Spleen (tissue), 11 donors: ENCODE measurements around the gene AVPI1. TPM values are rescaled to one million over a fixed set of nuclear protein-coding genes. Genes with fewer than 3 reads are reported as not detected.

Experiments used
- DNase-seq: peaks from one replicate; pipeline ENCODE4 v3.0.0-alpha.2; 2020
- H3K27ac ChIP-seq, 8 donors: fragments of 200-600 bp; sonication (generic) in 7 of 8; 1 replicate in 4 of 8; 2 replicates in 4 of 8; pipeline versions ENCODE4 v1.5.0 to v1.8.0; 2016 to 2021; ENCODE audit warnings: inconsistent platforms in 4 of 8, mild to moderate bottlenecking in 4 of 8, moderate library complexity in 1 of 8
- H3K27me3 ChIP-seq, 7 donors: fragments of 200-600 bp; sonication (generic) in 6 of 7; replicated peaks in 1 of 7; 1 replicate in 4 of 7; 2 replicates in 3 of 7; pipeline versions ENCODE4 v1.5.0 to v1.8.0; 2016 to 2021; ENCODE audit warnings: inconsistent platforms in 3 of 7, mild to moderate bottlenecking in 1 of 7
- H3K36me3 ChIP-seq, 6 donors: fragments of 200-600 bp; sonication (generic) in 5 of 6; 1 replicate in 4 of 6; 2 replicates in 2 of 6; pipeline versions ENCODE4 v1.5.0 to v1.8.0; 2016 to 2021; ENCODE audit warnings: inconsistent platforms in 2 of 6
- H3K4me1 ChIP-seq, 6 donors: fragments of 200-600 bp; sonication (generic) in 5 of 6; 1 replicate in 3 of 6; 2 replicates in 3 of 6; pipeline versions ENCODE4 v1.5.0 to v1.8.0; 2016 to 2021; ENCODE audit warnings: inconsistent platforms in 3 of 6
- H3K4me3 ChIP-seq, 8 donors: fragments of 200-600 bp; sonication (generic) in 7 of 8; 1 replicate in 4 of 8; 2 replicates in 4 of 8; pipeline versions ENCODE4 v1.5.0 to v1.8.0; 2016 to 2021; ENCODE audit warnings: inconsistent platforms in 4 of 8, mild to moderate bottlenecking in 4 of 8, moderate library complexity in 2 of 8
- H3K9me3 ChIP-seq, 8 donors: fragments of 200-600 bp; sonication (generic) in 7 of 8; 1 replicate in 4 of 8; 2 replicates in 4 of 8; pipeline versions ENCODE4 v1.5.0 to v1.8.0; 2016 to 2021; ENCODE audit warnings: inconsistent platforms in 4 of 8
- CTCF ChIP-seq, 11 experiments: fragments of 200-600 bp in 7 of 11; fragments of 450-650 bp in 4 of 11; sonication (generic) in 4 of 11; IDR thresholded peaks in 8 of 11; conservative IDR thresholded peaks in 3 of 11; 1 replicate in 7 of 11; 2 replicates in 4 of 11; pipeline versions ENCODE4 v1.4.0 to v1.8.0; 2016 to 2021; ENCODE audit warnings: antibody characterized with exemption in 11 of 11, inconsistent platforms in 4 of 11, mild to moderate bottlenecking in 1 of 11
- POLR2A ChIP-seq, 3 donors: fragments of 450-650 bp; IDR thresholded peaks; one replicate each; pipeline ENCODE4 v1.5.1; 2017; ENCODE audit warnings: antibody characterized with exemption in 3 of 3, mild to moderate bottlenecking in 1 of 3
- POLR2AphosphoS5 ChIP-seq, 3 donors: sonication (generic); formaldehyde crosslinking; IDR thresholded peaks; one replicate each; pipeline ENCODE4 v1.5.1; 2017; ENCODE audit warnings: antibody characterized with exemption in 3 of 3
- WGBS, 5 donors: extraction: QIAGEN DNeasy Blood & Tissue Kit in 3 of 5; methylation state at CpG; one replicate each; pipeline versions ENCODE4 v1.1.5 to v1.1.7; 2013 to 2018; 5-methylcytosine and 5-hydroxymethylcytosine counted together
- intact Hi-C: fragments of 100-400 bp; cut with DNase I; formaldehyde crosslinking; loops from one replicate; pipeline ENCODE4 v1.15.0; 2023; ENCODE audit warnings: low total_unique reads
- polyA plus RNA-seq, 3 donors: library from polyadenylated mRNA; stranded (reverse); fragments of 200-250 nt; gene quantifications; one replicate each; pipeline ENCODE4 v1.2.1, GENCODE V29; 2013
- total RNA-seq, 7 donors: library from RNA; depleted of rRNA in 3 of 7; stranded (reverse); fragments of >200 nt in 3 of 7; fragmentation: NEBNext Ultra II Directional in 4 of 7; extraction: Animal tissue kit (Norgen Biotek cat#: 25700) in 4 of 7; gene quantifications; one replicate each; pipeline versions ENCODE4 v1.1.0 to v1.2.1, GENCODE V29; 2016 to 2021
- donor health status: healthy with polysubstance abuse.
- donor health status: DM: no; HTN: no; CAD: no; lungs with moderate emphysema.
- donor health status: DM: no; HTN: no; CAD: no.
- donor health status: Bipolar disorder and iron deficiency.
- donor health status: healthy.
- donor health status: DM: no; HTN: no; CAD: no.
- donor health status: DM: yes; HTN: yes; CAD: no.

AVPI1 gene
- total and polyA plus RNA-seq, 10 donors: 4.0 to 35.8 (median 14.3) TPM

GRCh38 chr10:97705006-97705670 lies 18.1 kb upstream of the AVPI1 start:
- Histone ChIP-seq H3K36me3 (no peaks in the 10 kb centered on the region), H3K4me3 (no peak overlapping the region), H3K4me1 (peaks cover 0 to 20% (median 7%) of the 10 kb centered on the region in 6 donors), H3K9me3 (no peaks in the 10 kb centered on the region), H3K27me3 (peaks cover 0 to 26% (median 0%) of the 10 kb centered on the region in 7 donors), H3K27ac (no peak overlapping the region)
- TF ChIP-seq POLR2A (IDR thresholded peaks at IDR 0.05) (no peak), CTCF (IDR thresholded peaks at IDR 0.05 in 8 of 11, conservative IDR thresholded peaks at IDR 0.05 in 3 of 11) (no peak), POLR2AphosphoS5 (IDR thresholded peaks at IDR 0.05) (no peak)
- WGBS, 5 donors: 81 to 97% (median 88%) methylated on average over 3 of the region's 3 CpGs
- peak; percentile 9 for DNase-seq
- intact Hi-C loops: no loop called here

GRCh38 chr10:97704341-97704740 lies 17.3 kb upstream of the AVPI1 start:
- Histone ChIP-seq H3K9me3 (no peaks in the 10 kb centered on the region), H3K4me1 (peaks cover 0 to 13% (median 5%) of the 10 kb centered on the region in 6 donors), H3K36me3 (no peaks in the 10 kb centered on the region), H3K27ac (no peak overlapping the region), H3K4me3 (no peak overlapping the region), H3K27me3 (peaks cover 0 to 18% (median 0%) of the 10 kb centered on the region in 7 donors)
- DNase-seq: no peak
- TF ChIP-seq POLR2A (IDR thresholded peaks at IDR 0.05) (no peak), POLR2AphosphoS5 (IDR thresholded peaks at IDR 0.05) (no peak), CTCF (IDR thresholded peaks at IDR 0.05 in 8 of 11, conservative IDR thresholded peaks at IDR 0.05 in 3 of 11) (no peak)
- intact Hi-C loops: loop anchor here (5.0 kb wide), 1 partner anchor 33 kb away; the partner anchor contains the start of gene ZFYVE27
- 52 to 87% (median 79%) methylated on average over 1 of the region's 1 CpG for WGBS, 5 donors

GRCh38 chr10:97703398-97704067 lies 16.5 kb upstream of the AVPI1 start:
- Histone ChIP-seq H3K27me3 (peaks cover 0 to 10% (median 0%) of the 10 kb centered on the region in 7 donors), H3K4me3 (no peak overlapping the region), H3K4me1 (peaks cover 0 to 9% (median 4%) of the 10 kb centered on the region in 6 donors), H3K27ac (no peak overlapping the region), H3K36me3 (no peaks in the 10 kb centered on the region), H3K9me3 (no peaks in the 10 kb centered on the region)
- TF ChIP-seq POLR2A (IDR thresholded peaks at IDR 0.05): no peak
- no peak for TF ChIP-seq POLR2AphosphoS5 (IDR thresholded peaks at IDR 0.05)
- TF ChIP-seq CTCF (IDR thresholded peaks at IDR 0.05 in 8 of 11, conservative IDR thresholded peaks at IDR 0.05 in 3 of 11): no peak
- DNase-seq: peak; percentile 6
- WGBS, 5 donors: 81 to 97% (median 91%) methylated on average over 7 of the region's 7 CpGs
- intact Hi-C loops: loop anchor here (5.0 kb wide), 1 partner anchor 34 kb away; the partner anchor contains the start of gene ZFYVE27
